Mucosa of descending colon (tissue), 3 donors: ENCODE measurements around the gene SLC22A31. TPM values are rescaled to one million over a fixed set of nuclear protein-coding genes. Genes with fewer than 3 reads are reported as not detected.
"Not testable (repeated sequence)": the region's sequence is repeated elsewhere in the genome, so short reads cannot be mapped to it uniquely, and the experiment has no call there.

Experiments used
- ATAC-seq: fragments of 200-7000 bp; cut with Tn5 transposase; one replicate; pipeline ENCODE4 v1.9.1; 2020; ENCODE audit warnings: mild to moderate bottlenecking, moderate library complexity
- DNase-seq, 3 donors: peaks; one replicate each; pipeline ENCODE4 v3.0.0-alpha.2; 2020
- H3K36me3 ChIP-seq: fragments of 200-600 bp; one replicate; pipeline ENCODE4 v1.8.0; 2021; ENCODE audit warnings: low read depth, mild to moderate bottlenecking
- H3K4me1 ChIP-seq: fragments of 200-600 bp; one replicate; pipeline ENCODE4 v1.8.0; 2021; ENCODE audit warnings: low read depth, mild to moderate bottlenecking
- H3K4me3 ChIP-seq: fragments of 200-600 bp; one replicate; pipeline ENCODE4 v1.8.0; 2021; ENCODE audit warnings: mild to moderate bottlenecking
- H3K9me3 ChIP-seq: fragments of 200-600 bp; one replicate; pipeline ENCODE4 v1.8.0; 2021; ENCODE audit warnings: mild to moderate bottlenecking
- CTCF ChIP-seq: fragments of 200-600 bp; IDR thresholded peaks from one replicate; pipeline ENCODE4 v1.8.0; 2022; ENCODE audit warnings: antibody characterized with exemption, mild to moderate bottlenecking
- intact Hi-C, 2 donors: fragments of 100-400 bp; cut with DNase I in 1 of 2; cut with micrococcal nuclease in 1 of 2; formaldehyde crosslinking; loops; one replicate each; pipeline versions ENCODE4 v1.11.0 to v1.11.1; 2022; cut with DNase I, micrococcal nuclease
- total RNA-seq, 3 donors: library from RNA; stranded (reverse); fragmentation: NEBNext Ultra II Directional in 2 of 3; extraction: Animal tissue kit (Norgen Biotek cat#: 25700) in 2 of 3; gene quantifications; one replicate each; pipeline versions ENCODE4 v1.2.1 to v1.2.4, GENCODE V29; 2021 to 2023
- donor health status: DM: no; HTN: no; CAD: no; lungs with moderate emphysema.
- donor health status: DM: no; HTN: no; CAD: no.
- donor health status: DM: no; HTN: yes; CAD: no.

SLC22A31 gene
- total RNA-seq, 3 donors from 2014 or later, result 0.35 to 1.8 (median 1.1) TPM

DNA sequence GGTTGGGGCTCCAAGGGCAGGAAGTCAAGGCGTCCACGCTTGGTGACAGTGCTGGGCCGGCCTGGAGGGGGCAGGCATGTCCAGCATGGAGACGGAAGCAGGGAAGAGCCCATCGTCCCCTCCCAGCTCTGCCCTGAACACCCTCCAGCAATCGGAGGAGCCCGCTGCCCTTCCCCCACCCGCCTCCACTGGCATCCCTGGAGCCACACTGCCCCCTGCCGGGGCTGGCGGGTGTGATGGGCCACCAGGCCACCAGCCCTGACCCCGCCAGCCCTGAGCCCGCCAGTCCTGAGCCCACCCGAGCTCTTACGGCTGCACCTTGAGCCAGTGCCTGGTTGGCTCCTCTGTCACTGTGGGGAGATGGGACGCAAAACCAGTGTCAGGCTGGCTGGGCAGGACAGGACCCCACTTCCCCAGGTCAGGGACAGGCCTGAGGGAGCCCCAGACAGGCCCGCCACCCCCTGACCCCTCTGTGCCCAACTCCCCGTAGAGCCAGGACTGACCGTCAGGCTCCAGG lies 32.9 kb downstream of the SLC22A31 start:
- no peaks in the 10 kb centered on the region for H3K9me3 ChIP-seq
- no peak overlapping the region for H3K4me3 ChIP-seq
- ATAC-seq (peak; percentile 73), DNase-seq (peak; percentile 90 to 95 (median 94))
- no peaks in the 10 kb centered on the region for H3K36me3 ChIP-seq
- peaks cover 12% of the 10 kb centered on the region for H3K4me1 ChIP-seq
- TF ChIP-seq CTCF, result peak; percentile 79
- intact Hi-C loops, result loop anchor here in 1 of 2 donors (5.0 kb wide), 1 partner anchor 225 kb away; no protein-coding TSS in a partner anchor

GRCh38 chr16:89166696-89167424 lies 33.5 kb downstream of the SLC22A31 start:
- no peak for TF ChIP-seq CTCF
- no peaks in the 10 kb centered on the region for H3K9me3 ChIP-seq
- H3K36me3 ChIP-seq, result no peaks in the 10 kb centered on the region
- DNase-seq (no peak), ATAC-seq (no peak)
- H3K4me1 ChIP-seq, result peaks cover 11% of the 10 kb centered on the region
- intact Hi-C loops, result loop anchor here in 1 of 2 donors (5.0 kb wide), 1 partner anchor 225 kb away; no protein-coding TSS in a partner anchor
- no peak overlapping the region for H3K4me3 ChIP-seq

DNA sequence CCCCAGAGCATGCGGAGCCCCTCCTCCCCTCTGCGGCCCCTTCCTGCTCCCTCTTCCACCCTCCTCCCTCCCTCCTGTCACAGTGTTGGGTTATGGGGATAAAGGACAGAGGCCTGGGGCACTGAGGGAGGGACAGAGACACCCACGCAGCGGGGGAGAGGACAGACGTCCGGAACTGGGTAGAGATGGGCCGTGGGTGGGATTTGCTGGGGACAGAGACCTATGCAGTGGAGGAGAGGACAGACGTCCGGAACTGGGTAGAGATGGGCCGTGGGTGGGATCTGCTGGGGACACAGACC lies 34.7 kb downstream of the SLC22A31 start:
- intact Hi-C loops, result loop anchor here in 1 of 2 donors (5.0 kb wide), 1 partner anchor 223 kb away; no protein-coding TSS in a partner anchor

GRCh38 chr16:89164847-89165680 lies 35.3 kb downstream of the SLC22A31 start:
- no peak overlapping the region for H3K4me3 ChIP-seq
- H3K9me3 ChIP-seq, result no peaks in the 10 kb centered on the region
- H3K4me1 ChIP-seq, result peaks cover 2% of the 10 kb centered on the region
- intact Hi-C loops, result loop anchor here in 1 of 2 donors (5.0 kb wide), 1 partner anchor 223 kb away; no protein-coding TSS in a partner anchor
- no peak for ATAC-seq
- DNase-seq, result no peak
- no peak for TF ChIP-seq CTCF
- H3K36me3 ChIP-seq, result no peaks in the 10 kb centered on the region

More for the DNA sequence above, 34.7 kb downstream of the SLC22A31 start:
- ATAC-seq, H3K9me3 ChIP-seq, H3K4me3 ChIP-seq, DNase-seq, H3K36me3 ChIP-seq, H3K4me1 ChIP-seq: not testable (repeated sequence)

DNA sequence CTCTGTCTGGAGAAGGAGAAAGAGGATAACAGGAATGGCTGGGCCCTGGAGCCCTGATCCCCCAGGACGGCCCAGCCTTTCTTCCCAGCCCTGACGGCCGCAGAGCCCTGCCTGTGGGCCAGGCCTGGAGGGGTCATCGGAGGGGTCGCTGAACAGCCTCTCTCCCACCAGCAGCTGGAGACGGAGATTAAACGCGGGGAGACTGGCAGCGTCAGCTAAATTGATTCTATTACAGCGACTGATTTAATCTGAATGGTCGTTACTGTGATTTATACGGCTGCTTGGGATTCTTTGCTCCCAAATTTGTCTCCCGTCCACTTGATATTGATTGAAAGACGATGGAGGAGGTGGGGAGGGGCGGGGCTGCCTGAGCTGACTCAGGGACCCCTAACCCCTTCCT lies 35.9 kb downstream of the SLC22A31 start:
- no peak for DNase-seq
- no peak overlapping the region for H3K4me3 ChIP-seq
- TF ChIP-seq CTCF, result no peak
- intact Hi-C loops, result no loop called here
- H3K36me3 ChIP-seq, result no peaks in the 10 kb centered on the region
- H3K9me3 ChIP-seq, result no peaks in the 10 kb centered on the region
- peaks cover 2% of the 10 kb centered on the region for H3K4me1 ChIP-seq
- no peak for ATAC-seq

GRCh38 chr16:89163297-89163696 lies 37.0 kb downstream of the SLC22A31 start:
- Histone ChIP-seq H3K4me1 (peaks cover 2% of the 10 kb centered on the region), H3K9me3 (no peaks in the 10 kb centered on the region), H3K4me3 (no peak overlapping the region), H3K36me3 (no peaks in the 10 kb centered on the region)
- intact Hi-C loops, result no loop called here
- ATAC-seq (no peak), DNase-seq (no peak)
- no peak for TF ChIP-seq CTCF
